PC-3 (cell line): ENCODE results near the gene CD2. TPM values are rescaled to one million over a fixed set of nuclear protein-coding genes. Genes with fewer than 3 reads are reported as not detected.

ENCODE experiments used
- ATAC-seq: fragments of 200-7000 bp; cut with Tn5 transposase; 2 replicates; pipeline ENCODE4 v1.9.1; 2020; ENCODE audit warnings: mild to moderate bottlenecking, moderate library complexity
- BruUV-seq: library from RNA; stranded (reverse); fragments of 400-500 nt; replicated peaks from 2 replicates; lab custom pipeline; 2021; lab: Mats Ljungman, UMichigan
- CTCF ChIA-PET: fragments of 300-600 bp; sonication (Branson Sonifier 250); formaldehyde crosslinking; loops from one replicate; lab custom pipeline; 2022; ENCODE audit warnings: antibody characterized with exemption; lab: Charles Lee
- POLR2A ChIA-PET: fragments of 300-600 bp; sonication (Branson Sonifier 250); formaldehyde crosslinking; loops from one replicate; lab custom pipeline; 2022; ENCODE audit warnings: antibody characterized with exemption; ENCODE audit not compliant: unreplicated experiment; lab: Charles Lee
- DNase-seq: peaks from one replicate; pipeline ENCODE4 v3.0.0-alpha.2; 2015
- H2AFZ ChIP-seq: fragments of 300-600 bp; sonication (generic); 2 replicates; pipeline ENCODE4 v1.6.0; 2016; ENCODE audit warnings: antibody characterized with exemption, low read length
- H3F3A ChIP-seq: fragments of 300-600 bp; sonication (generic); one replicate; pipeline ENCODE4 v1.6.0; 2017; ENCODE audit warnings: antibody characterized with exemption, low read length, control low read depth, mild to moderate bottlenecking; ENCODE audit not compliant: unreplicated experiment
- H3K27ac ChIP-seq: fragments of 300-600 bp; sonication (generic); 2 replicates; pipeline ENCODE4 v1.5.1; 2016; ENCODE audit warnings: mild to moderate bottlenecking, low read length
- H3K27me3 ChIP-seq: fragments of 300-600 bp; sonication (generic); 2 replicates; pipeline ENCODE4 v1.6.1; 2016; ENCODE audit warnings: low read length, mixed read lengths
- H3K36me3 ChIP-seq: fragments of 300-600 bp; sonication (generic); 2 replicates; pipeline ENCODE4 v1.6.1; 2016; ENCODE audit warnings: low read depth, mixed run types, low read length, mixed read lengths
- H3K4me1 ChIP-seq: fragments of 300-600 bp; sonication (generic); 2 replicates; pipeline ENCODE4 v1.5.1; 2016; ENCODE audit warnings: low read length; ENCODE audit not compliant: insufficient read depth
- H3K4me2 ChIP-seq: fragments of 300-600 bp; sonication (generic); 2 replicates; pipeline ENCODE4 v1.6.0; 2016; ENCODE audit warnings: low read length
- H3K4me3 ChIP-seq: fragments of 300-600 bp; sonication (generic); 2 replicates; pipeline ENCODE4 v1.5.1; 2016; ENCODE audit warnings: mild to moderate bottlenecking, low read length, mixed read lengths
- H3K79me2 ChIP-seq: fragments of 300-600 bp; sonication (generic); 2 replicates; pipeline ENCODE4 v1.6.1; 2017; ENCODE audit warnings: low read length, mixed read lengths
- H3K9ac ChIP-seq: fragments of 300-600 bp; sonication (generic); 2 replicates; pipeline ENCODE4 v1.6.0; 2016; ENCODE audit warnings: mild to moderate bottlenecking, low read length
- H3K9me2 ChIP-seq: fragments of 300-600 bp; sonication (generic); replicated peaks from 2 replicates; pipeline ENCODE4 v1.6.1; 2016; ENCODE audit warnings: mixed run types, low read length, mixed read lengths
- H3K9me3 ChIP-seq: fragments of 300-600 bp; sonication (generic); 2 replicates; pipeline ENCODE4 v1.6.1; 2016; ENCODE audit warnings: low read length, mixed read lengths
- H4K20me1 ChIP-seq: fragments of 300-600 bp; sonication (generic); 2 replicates; pipeline ENCODE4 v1.6.1; 2016; ENCODE audit warnings: low read length, mixed read lengths
- CTCF ChIP-seq: fragments of 300-600 bp; sonication (generic); conservative IDR thresholded peaks from 2 replicates; pipeline ENCODE4 v1.5.1; 2017; ENCODE audit warnings: antibody characterized with exemption, low read depth, mild to moderate bottlenecking, low read length
- EZH2 ChIP-seq: fragments of 300-600 bp; sonication (generic); IDR thresholded peaks from one replicate; pipeline ENCODE4 v1.6.1; 2017; ENCODE audit warnings: antibody characterized with exemption, mild to moderate bottlenecking, low read length; ENCODE audit not compliant: unreplicated experiment
- EZH2phosphoT487 ChIP-seq: fragments of 300-600 bp; sonication (generic); IDR thresholded peaks from 2 replicates; pipeline ENCODE4 v1.6.1; 2018; ENCODE audit warnings: mild to moderate bottlenecking, antibody characterized with exemption, low read length, borderline replicate concordance
- intact Hi-C: fragments of 100-400 bp; cut with micrococcal nuclease; formaldehyde crosslinking; loops from 2 replicates; pipeline ENCODE4 v1.9.0; 2023
- total RNA-seq: library from RNA; depleted of rRNA; stranded (reverse); fragments of >200 nt; gene quantifications from 2 replicates; pipeline ENCODE4 v1.2.3, GENCODE V29; 2014

Gene CD2
- total RNA-seq, 1 experiment from 2014 or later, result not detected

GRCh38 chr1:116720364-116721038 lies 33.7 kb upstream of the CD2 start:
- Histone ChIP-seq H3K27me3 (no peaks in the 10 kb centered on the region), H3K4me2 (no peak overlapping the region), H3K36me3 (no peaks in the 10 kb centered on the region), H3K9me3 (no peaks in the 10 kb centered on the region), H3K4me1 (no peaks in the 10 kb centered on the region), H3F3A (no peaks in the 10 kb centered on the region), H3K9ac (no peak overlapping the region), H3K27ac (no peak overlapping the region), H3K9me2 (0 out of 2 replicates have a peak, but pooled peaks cover 3% of the 10 kb centered on the region), H2AFZ (no peak overlapping the region), H3K4me3 (no peak overlapping the region), H3K79me2 (no peaks in the 10 kb centered on the region), H4K20me1 (no peaks in the 10 kb centered on the region)
- intact Hi-C loops, result loop anchor here (5.0 kb wide), 1 partner anchor 97 kb away; no protein-coding TSS in a partner anchor
- POLR2A ChIA-PET, result no interaction called here
- CTCF ChIA-PET, result no interaction called here
- TF ChIP-seq CTCF, result peak; percentile 26
- TF ChIP-seq EZH2phosphoT487, result no peak
- ATAC-seq (no peak), DNase-seq (no peak)
- no TSS peak for BruUV-seq

- Histone ChIP-seq H4K20me1 (no peaks in the 10 kb centered on the region), H3K79me2 (no peaks in the 10 kb centered on the region), H3K9ac (no peak overlapping the region), H3K4me3 (no peak overlapping the region), H2AFZ (no peak overlapping the region), H3K4me1 (no peaks in the 10 kb centered on the region), H3K9me2 (0 out of 2 replicates have a peak, but pooled peaks cover 3% of the 10 kb centered on the region), H3K9me3 (no peaks in the 10 kb centered on the region), H3K27me3 (no peaks in the 10 kb centered on the region), H3K27ac (no peak overlapping the region), H3K36me3 (no peaks in the 10 kb centered on the region), H3K4me2 (no peak overlapping the region), H3F3A (no peaks in the 10 kb centered on the region)
- DNase-seq (no peak), ATAC-seq (no peak)
- intact Hi-C loops, result loop anchor here (5.0 kb wide), 1 partner anchor 96 kb away; no protein-coding TSS in a partner anchor
- CTCF ChIA-PET, result no interaction called here
- no TSS peak for BruUV-seq
- TF ChIP-seq EZH2, result no peak
- no peak for TF ChIP-seq CTCF
- TF ChIP-seq EZH2phosphoT487, result no peak
- POLR2A ChIA-PET, result no interaction called here
These were observed 33.2 kb upstream of the CD2 start for GRCh38 chr1:116721039-116721405.

GRCh38 chr1:116721451-116722007 lies 32.7 kb upstream of the CD2 start:
- ATAC-seq, result no peak
- Histone ChIP-seq H2AFZ (no peak overlapping the region), H3K79me2 (no peaks in the 10 kb centered on the region), H3K9ac (no peak overlapping the region), H3K9me2 (0 out of 2 replicates have a peak, but pooled peaks cover 3% of the 10 kb centered on the region), H4K20me1 (no peaks in the 10 kb centered on the region), H3K36me3 (no peaks in the 10 kb centered on the region), H3K27me3 (no peaks in the 10 kb centered on the region), H3K4me1 (no peaks in the 10 kb centered on the region), H3F3A (no peaks in the 10 kb centered on the region), H3K9me3 (no peaks in the 10 kb centered on the region), H3K4me3 (no peak overlapping the region), H3K27ac (no peak overlapping the region), H3K4me2 (no peak overlapping the region)
- POLR2A ChIA-PET, result no interaction called here
- TF ChIP-seq EZH2phosphoT487 (no peak), CTCF (no peak), EZH2 (no peak)
- no TSS peak for BruUV-seq
- CTCF ChIA-PET, result no interaction called here
- DNase-seq, result no peak
- intact Hi-C loops, result loop anchor here (5.0 kb wide), 1 partner anchor 96 kb away; no protein-coding TSS in a partner anchor
